Fibroblast of lung (primary cell): ENCODE data around the gene TAOK3. TPM values are rescaled to one million over a fixed set of nuclear protein-coding genes. Genes with fewer than 3 reads are reported as not detected.
A peak's percentile ranks its signal among the peaks of the same experiment; 100 is the strongest.

Experiments used
- DNase-seq, 2 donors: peaks; one replicate each; pipeline versions ENCODE4 v3.0.0 to v3.0.0-alpha.2; 2010; ENCODE audit warnings: low read depth in 2 of 2
- H2AFZ ChIP-seq: 2 replicates; pipeline ENCODE4 v1.5.1; 2012; ENCODE audit warnings: low read length, control low read depth, inconsistent platforms
- H3K27ac ChIP-seq: 2 replicates; pipeline ENCODE4 v1.5.1; 2011; ENCODE audit warnings: low read length, control low read depth; ENCODE audit not compliant: insufficient read depth
- H3K27me3 ChIP-seq: 2 replicates; pipeline ENCODE4 v1.5.1; 2011; ENCODE audit warnings: mild to moderate bottlenecking, low read length; ENCODE audit not compliant: control insufficient read depth, insufficient read depth
- H3K36me3 ChIP-seq: 2 replicates; pipeline ENCODE4 v1.5.1; 2011; ENCODE audit warnings: low read length; ENCODE audit not compliant: control insufficient read depth, insufficient read depth
- H3K4me1 ChIP-seq: 2 replicates; pipeline ENCODE4 v1.5.1; 2011; ENCODE audit warnings: low read length; ENCODE audit not compliant: control insufficient read depth, insufficient read depth; ENCODE audit errors: extremely low read depth
- H3K4me2 ChIP-seq: 2 replicates; pipeline ENCODE4 v1.5.1; 2011; ENCODE audit warnings: low read length, control low read depth; ENCODE audit not compliant: insufficient read depth; ENCODE audit errors: extremely low read depth
- H3K4me3 ChIP-seq, 4 experiments: fragments of 200-600 bp in 1 of 4; sonication (generic) in 1 of 4; replicated peaks in 1 of 4; 2 replicates each; pipeline ENCODE4 v1.5.1; 2011 to 2016; ENCODE audit warnings: low read length in 4 of 4, low read depth in 3 of 4, mild to moderate bottlenecking in 3 of 4, control low read depth in 2 of 4, inconsistent platforms in 1 of 4, mixed read lengths in 1 of 4; ENCODE audit not compliant: insufficient read depth in 1 of 4; ENCODE audit errors: control extremely low read depth in 1 of 4
- H3K79me2 ChIP-seq: 2 replicates; pipeline ENCODE4 v1.5.1; 2012; ENCODE audit warnings: mild to moderate bottlenecking, low read length, inconsistent platforms; ENCODE audit not compliant: control insufficient read depth, insufficient read depth
- H3K9ac ChIP-seq: 2 replicates; pipeline ENCODE4 v1.5.1; 2011; ENCODE audit warnings: mild to moderate bottlenecking, low read length, control low read depth; ENCODE audit not compliant: insufficient read depth
- H3K9me3 ChIP-seq: 2 replicates; pipeline ENCODE4 v1.5.1; 2012; ENCODE audit warnings: low read depth, low read length; ENCODE audit not compliant: control insufficient read depth, insufficient read depth
- H4K20me1 ChIP-seq: 2 replicates; pipeline ENCODE4 v1.5.1; 2011; ENCODE audit warnings: low read length; ENCODE audit not compliant: control insufficient read depth, insufficient read depth; ENCODE audit errors: extremely low read depth
- EZH2 ChIP-seq: IDR thresholded peaks from 2 replicates; pipeline ENCODE4 v1.5.1; 2012; ENCODE audit warnings: low read length, control low read depth, mild to moderate bottlenecking; ENCODE audit errors: missing control alignments
- polyA plus RNA-seq, 2 donors: library from polyadenylated mRNA; depleted of rRNA in 1 of 2; stranded (reverse) in 1 of 2; unstranded in 1 of 2; fragments of >200 nt; gene quantifications; 2 replicates each; pipeline ENCODE4 v1.2.1, GENCODE V29; 2011 to 2012; ENCODE audit warnings: missing spikeins in 1 of 2
- total RNA-seq: library from RNA; depleted of rRNA; stranded (reverse); fragments of >200 nt; gene quantifications from 2 replicates; pipeline ENCODE4 v1.2.1, GENCODE V29; 2014
- TF ChIP-seq, protein P1 (sequence below), 2 donors: IDR thresholded peaks in 1 of 2; conservative IDR thresholded peaks in 1 of 2; 1 replicate in 1 of 2; 2 replicates in 1 of 2; pipeline ENCODE4 v1.5.1; 2011 to 2012; ENCODE audit warnings: low read length in 2 of 2, control low read depth in 1 of 2, inconsistent platforms in 1 of 2, low read depth in 1 of 2, mild to moderate bottlenecking in 1 of 2

The TAOK3 gene
- total and polyA plus RNA-seq, 2 donors (not counting 1 experiment from before 2014, with no cell fraction given), result 64.7 to 97.4 TPM

DNA sequence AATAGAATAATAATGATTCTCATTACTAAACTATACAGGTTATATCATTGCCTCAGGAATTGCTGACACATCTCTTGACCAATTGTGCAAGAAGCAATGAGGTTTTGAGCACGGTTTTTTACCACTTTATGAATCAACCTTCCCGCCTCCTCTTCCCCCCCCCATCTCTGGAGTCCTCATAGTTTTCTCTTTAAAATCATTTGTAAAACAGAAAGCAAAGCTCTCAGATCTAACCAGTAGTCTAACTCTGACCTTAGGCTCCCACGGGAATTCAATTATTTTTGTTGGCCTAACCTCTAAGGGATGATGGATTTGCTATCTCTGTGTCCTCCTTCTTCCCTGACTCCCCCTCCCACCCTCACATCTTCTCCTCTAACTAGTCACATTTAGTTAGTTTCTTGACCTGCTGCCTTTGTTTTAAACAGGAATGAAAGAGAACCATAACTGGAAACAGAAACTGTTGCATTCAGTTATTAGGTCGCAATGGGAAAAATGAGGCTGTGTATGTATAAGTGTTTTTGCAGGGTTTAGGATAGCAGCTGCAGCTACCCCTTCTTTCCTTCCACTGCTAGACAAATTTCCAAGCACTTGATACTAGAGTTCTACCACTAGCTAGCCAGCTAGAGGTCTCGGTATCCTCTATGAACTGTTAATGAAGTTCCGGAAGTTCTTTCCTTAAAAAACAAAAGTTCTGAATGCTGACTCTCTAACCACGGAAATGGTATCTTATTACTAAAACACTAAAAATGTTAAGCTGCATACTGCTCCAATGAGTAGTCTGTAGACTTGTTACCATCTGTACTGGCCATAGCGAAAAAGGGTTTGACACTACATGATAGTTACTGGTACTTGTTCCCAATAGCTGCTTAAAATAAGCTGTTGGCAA lies 65.4 kb downstream of the TAOK3 start:
- H3K4me2 ChIP-seq, result peak overlapping the region; percentile 60
- H3K27ac ChIP-seq, result peak overlapping the region; percentile 79
- H3K4me1 ChIP-seq, result peaks cover 5% of the 10 kb centered on the region
- H3K36me3 ChIP-seq, result no peaks in the 10 kb centered on the region
- H3K27me3 ChIP-seq, result no peaks in the 10 kb centered on the region
- H4K20me1 ChIP-seq, result no peaks in the 10 kb centered on the region
- peak overlapping the region; percentile 37 for H3K9ac ChIP-seq
- H3K9me3 ChIP-seq, result no peaks in the 10 kb centered on the region
- TF ChIP-seq EZH2, result no peak
- TF ChIP-seq, protein P1, sequence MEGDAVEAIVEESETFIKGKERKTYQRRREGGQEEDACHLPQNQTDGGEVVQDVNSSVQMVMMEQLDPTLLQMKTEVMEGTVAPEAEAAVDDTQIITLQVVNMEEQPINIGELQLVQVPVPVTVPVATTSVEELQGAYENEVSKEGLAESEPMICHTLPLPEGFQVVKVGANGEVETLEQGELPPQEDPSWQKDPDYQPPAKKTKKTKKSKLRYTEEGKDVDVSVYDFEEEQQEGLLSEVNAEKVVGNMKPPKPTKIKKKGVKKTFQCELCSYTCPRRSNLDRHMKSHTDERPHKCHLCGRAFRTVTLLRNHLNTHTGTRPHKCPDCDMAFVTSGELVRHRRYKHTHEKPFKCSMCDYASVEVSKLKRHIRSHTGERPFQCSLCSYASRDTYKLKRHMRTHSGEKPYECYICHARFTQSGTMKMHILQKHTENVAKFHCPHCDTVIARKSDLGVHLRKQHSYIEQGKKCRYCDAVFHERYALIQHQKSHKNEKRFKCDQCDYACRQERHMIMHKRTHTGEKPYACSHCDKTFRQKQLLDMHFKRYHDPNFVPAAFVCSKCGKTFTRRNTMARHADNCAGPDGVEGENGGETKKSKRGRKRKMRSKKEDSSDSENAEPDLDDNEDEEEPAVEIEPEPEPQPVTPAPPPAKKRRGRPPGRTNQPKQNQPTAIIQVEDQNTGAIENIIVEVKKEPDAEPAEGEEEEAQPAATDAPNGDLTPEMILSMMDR (conservative IDR thresholded peaks at IDR 0.05 in 1 of 2, IDR thresholded peaks at IDR 0.05 in 1 of 2; ENCODE audit: low read depth in 1 of 2, low read length in 2 of 2), result no peak
- DNase-seq, result peak; percentile 90 to 97
- peak overlapping the region; percentile 0 to 68 (median 30) for H3K4me3 ChIP-seq
- H2AFZ ChIP-seq, result no peak overlapping the region
- H3K79me2 ChIP-seq, result peaks cover 13% of the 10 kb centered on the region

DNA sequence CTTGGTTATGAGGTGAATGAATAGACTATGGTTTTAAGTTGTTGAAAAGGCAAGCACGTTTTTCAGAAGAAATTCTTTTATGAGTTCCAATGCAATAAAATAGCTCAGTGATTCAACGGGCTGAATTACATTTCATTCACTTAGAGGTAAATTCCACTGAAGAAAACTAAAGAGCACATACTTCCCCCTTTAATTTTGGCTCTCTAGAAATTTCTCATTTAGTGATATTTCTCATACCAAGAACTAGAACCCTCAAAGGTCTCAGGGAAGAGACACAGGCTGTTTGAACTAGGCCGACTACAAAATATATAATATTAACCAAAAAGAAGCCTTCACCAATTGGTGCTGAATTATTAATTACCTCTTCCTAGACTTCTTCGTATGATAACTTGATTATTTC lies 68.6 kb downstream of the TAOK3 start:
- no peaks in the 10 kb centered on the region for H3K27me3 ChIP-seq
- no peak overlapping the region for H3K9ac ChIP-seq
- DNase-seq, result no peak
- TF ChIP-seq, protein P1 (conservative IDR thresholded peaks at IDR 0.05 in 1 of 2, IDR thresholded peaks at IDR 0.05 in 1 of 2; ENCODE audit: low read depth in 1 of 2, low read length in 2 of 2), result no peak
- TF ChIP-seq EZH2, result no peak
- H3K4me1 ChIP-seq, result peaks cover 5% of the 10 kb centered on the region
- no peaks in the 10 kb centered on the region for H4K20me1 ChIP-seq
- no peak overlapping the region for H3K27ac ChIP-seq
- H3K4me3 ChIP-seq, result no peak overlapping the region
- H3K79me2 ChIP-seq, result peaks cover 6% of the 10 kb centered on the region
- H3K9me3 ChIP-seq, result no peaks in the 10 kb centered on the region
- H2AFZ ChIP-seq, result no peak overlapping the region
- no peaks in the 10 kb centered on the region for H3K36me3 ChIP-seq
- no peak overlapping the region for H3K4me2 ChIP-seq

DNA sequence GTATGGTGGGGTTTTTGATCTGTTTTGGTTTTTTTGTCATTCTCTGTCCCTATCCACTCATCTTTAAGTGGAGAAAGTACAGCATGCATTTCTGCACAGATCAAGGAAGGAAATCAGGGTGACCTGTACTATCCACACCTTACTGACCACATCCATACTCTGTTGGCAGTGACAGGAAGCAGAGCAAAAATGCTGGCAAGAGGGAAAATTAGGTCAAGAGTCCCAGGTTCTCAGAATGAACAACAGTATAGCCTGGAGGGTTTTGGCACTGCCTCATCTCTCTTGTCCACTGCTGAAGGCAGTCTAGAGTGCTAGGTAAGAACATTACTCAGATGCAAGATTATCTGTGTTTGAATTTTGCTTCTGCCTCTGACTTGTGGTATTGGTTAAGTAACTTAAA lies 70.7 kb downstream of the TAOK3 start:
- no peak overlapping the region for H2AFZ ChIP-seq
- TF ChIP-seq, protein P1 (conservative IDR thresholded peaks at IDR 0.05 in 1 of 2, IDR thresholded peaks at IDR 0.05 in 1 of 2; ENCODE audit: low read depth in 1 of 2, low read length in 2 of 2), result no peak
- TF ChIP-seq EZH2, result no peak
- no peaks in the 10 kb centered on the region for H3K36me3 ChIP-seq
- H4K20me1 ChIP-seq, result no peaks in the 10 kb centered on the region
- H3K79me2 ChIP-seq, result peaks cover 8% of the 10 kb centered on the region
- H3K9me3 ChIP-seq, result no peaks in the 10 kb centered on the region
- no peak overlapping the region for H3K9ac ChIP-seq
- H3K27me3 ChIP-seq, result no peaks in the 10 kb centered on the region
- DNase-seq, result peak in 1 of 2 donors; percentile 41
- H3K4me3 ChIP-seq, result no peak overlapping the region
- H3K4me1 ChIP-seq, result no peaks in the 10 kb centered on the region
- no peak overlapping the region for H3K4me2 ChIP-seq
- no peak overlapping the region for H3K27ac ChIP-seq
